ENCODE results near the gene REL. TPM values are rescaled to one million over a fixed set of nuclear protein-coding genes. Genes with fewer than 3 reads are reported as not detected.
A peak's percentile ranks its signal among the peaks of the same experiment; 100 is the strongest.

Gene REL
- total and polyA plus RNA-seq, 2 of the 13 experiments (the other 11 are each of a cell fraction or from before 2014, with no cell fraction given): 3.7 to 7.0 TPM

DNA sequence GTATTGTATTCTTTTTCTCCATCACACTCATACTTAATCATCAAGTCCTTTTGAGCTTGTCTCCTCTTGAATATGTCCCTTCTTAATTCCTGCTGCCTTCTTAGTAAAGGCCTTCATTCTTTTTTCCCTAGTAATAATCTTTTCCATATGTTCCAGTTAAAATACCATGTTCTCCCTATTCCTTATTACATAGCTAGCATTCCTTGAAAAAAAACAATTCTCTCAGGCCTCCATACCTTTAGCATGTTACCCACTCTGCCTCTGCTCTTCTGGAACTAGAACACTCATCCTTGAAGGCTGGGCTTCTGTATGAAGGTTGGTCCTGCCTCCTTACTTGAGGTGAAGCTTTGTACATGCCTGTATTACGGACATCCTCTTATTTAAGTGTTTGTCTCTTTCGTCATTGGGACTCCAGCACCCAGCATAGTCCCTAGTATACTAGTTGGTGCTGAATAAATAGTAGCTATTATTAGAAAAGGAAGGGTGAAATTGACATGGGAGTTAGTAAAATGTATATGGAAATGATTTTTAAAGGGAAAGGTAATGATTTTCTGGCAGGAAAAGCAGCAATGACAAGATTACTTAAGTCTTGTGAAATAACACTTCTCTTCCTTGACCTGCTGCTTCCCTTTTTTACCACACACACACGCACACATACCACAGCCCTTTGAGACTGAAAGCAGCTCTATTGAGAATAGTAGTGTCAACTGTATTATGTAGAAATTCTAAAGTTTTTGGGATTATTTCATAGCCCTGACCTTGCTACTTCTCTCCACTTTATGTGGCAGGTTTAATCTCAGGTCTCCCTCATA lies 45.6 kb downstream of the REL start:
- TF ChIP-seq ZNF616 (CRISPR knock-in tag; IDR thresholded peaks at IDR 0.05; ENCODE audit: low read depth) (no peak), ZNF589 (CRISPR knock-in tag; conservative IDR thresholded peaks at IDR 0.05) (no peak), BRD4 (CRISPR knock-in tag; IDR thresholded peaks at IDR 0.05) (no peak), ZNF777 (CRISPR knock-in tag; IDR thresholded peaks at IDR 0.05) (no peak), PLRG1 (conservative IDR thresholded peaks at IDR 0.05) (no peak), TRIM24 (CRISPR knock-in tag; IDR thresholded peaks at IDR 0.05) (no peak)
- TF ChIP-seq, protein P1, sequence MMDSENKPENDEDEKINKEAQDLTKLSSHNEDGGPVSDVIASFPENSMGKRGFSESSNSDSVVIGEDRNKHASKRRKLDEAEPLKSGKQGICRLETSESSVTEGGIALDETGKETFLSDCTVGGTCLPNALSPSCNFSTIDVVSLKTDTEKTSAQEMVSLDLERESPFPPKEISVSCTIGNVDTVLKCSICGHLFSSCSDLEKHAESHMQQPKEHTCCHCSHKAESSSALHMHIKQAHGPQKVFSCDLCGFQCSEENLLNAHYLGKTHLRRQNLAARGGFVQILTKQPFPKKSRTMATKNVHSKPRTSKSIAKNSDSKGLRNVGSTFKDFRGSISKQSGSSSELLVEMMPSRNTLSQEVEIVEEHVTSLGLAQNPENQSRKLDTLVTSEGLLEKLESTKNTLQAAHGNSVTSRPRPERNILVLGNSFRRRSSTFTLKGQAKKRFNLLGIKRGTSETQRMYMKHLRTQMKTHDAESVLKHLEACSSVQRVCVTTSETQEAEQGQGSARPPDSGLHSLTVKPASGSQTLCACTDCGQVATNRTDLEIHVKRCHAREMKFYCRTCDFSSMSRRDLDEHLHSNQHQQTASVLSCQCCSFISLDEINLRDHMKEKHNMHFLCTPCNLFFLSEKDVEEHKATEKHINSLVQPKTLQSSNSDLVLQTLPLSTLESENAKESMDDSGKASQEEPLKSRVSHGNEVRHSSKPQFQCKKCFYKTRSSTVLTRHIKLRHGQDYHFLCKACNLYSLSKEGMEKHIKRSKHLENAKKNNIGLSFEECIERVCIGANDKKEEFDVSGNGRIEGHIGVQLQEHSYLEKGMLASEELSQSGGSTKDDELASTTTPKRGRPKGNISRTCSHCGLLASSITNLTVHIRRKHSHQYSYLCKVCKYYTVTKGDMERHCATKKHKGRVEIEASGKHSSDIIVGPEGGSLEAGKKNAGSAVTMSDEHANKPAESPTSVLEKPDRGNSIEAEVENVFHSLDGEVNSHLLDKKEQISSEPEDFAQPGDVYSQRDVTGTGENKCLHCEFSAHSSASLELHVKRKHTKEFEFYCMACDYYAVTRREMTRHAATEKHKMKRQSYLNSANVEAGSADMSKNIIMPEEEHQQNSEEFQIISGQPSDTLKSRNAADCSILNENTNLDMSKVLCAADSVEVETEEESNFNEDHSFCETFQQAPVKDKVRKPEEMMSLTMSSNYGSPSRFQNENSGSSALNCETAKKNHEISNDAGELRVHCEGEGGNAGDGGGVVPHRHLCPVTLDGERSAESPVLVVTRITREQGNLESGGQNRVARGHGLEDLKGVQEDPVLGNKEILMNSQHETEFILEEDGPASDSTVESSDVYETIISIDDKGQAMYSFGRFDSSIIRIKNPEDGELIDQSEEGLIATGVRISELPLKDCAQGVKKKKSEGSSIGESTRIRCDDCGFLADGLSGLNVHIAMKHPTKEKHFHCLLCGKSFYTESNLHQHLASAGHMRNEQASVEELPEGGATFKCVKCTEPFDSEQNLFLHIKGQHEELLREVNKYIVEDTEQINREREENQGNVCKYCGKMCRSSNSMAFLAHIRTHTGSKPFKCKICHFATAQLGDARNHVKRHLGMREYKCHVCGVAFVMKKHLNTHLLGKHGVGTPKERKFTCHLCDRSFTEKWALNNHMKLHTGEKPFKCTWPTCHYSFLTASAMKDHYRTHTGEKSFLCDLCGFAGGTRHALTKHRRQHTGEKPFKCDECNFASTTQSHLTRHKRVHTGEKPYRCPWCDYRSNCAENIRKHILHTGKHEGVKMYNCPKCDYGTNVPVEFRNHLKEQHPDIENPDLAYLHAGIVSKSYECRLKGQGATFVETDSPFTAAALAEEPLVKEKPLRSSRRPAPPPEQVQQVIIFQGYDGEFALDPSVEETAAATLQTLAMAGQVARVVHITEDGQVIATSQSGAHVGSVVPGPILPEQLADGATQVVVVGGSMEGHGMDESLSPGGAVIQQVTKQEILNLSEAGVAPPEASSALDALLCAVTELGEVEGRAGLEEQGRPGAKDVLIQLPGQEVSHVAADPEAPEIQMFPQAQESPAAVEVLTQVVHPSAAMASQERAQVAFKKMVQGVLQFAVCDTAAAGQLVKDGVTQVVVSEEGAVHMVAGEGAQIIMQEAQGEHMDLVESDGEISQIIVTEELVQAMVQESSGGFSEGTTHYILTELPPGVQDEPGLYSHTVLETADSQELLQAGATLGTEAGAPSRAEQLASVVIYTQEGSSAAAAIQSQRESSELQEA (CRISPR knock-in tag; IDR thresholded peaks at IDR 0.05; ENCODE audit: not compliant biosample characterization): no peak
- TF ChIP-seq, protein P2, sequence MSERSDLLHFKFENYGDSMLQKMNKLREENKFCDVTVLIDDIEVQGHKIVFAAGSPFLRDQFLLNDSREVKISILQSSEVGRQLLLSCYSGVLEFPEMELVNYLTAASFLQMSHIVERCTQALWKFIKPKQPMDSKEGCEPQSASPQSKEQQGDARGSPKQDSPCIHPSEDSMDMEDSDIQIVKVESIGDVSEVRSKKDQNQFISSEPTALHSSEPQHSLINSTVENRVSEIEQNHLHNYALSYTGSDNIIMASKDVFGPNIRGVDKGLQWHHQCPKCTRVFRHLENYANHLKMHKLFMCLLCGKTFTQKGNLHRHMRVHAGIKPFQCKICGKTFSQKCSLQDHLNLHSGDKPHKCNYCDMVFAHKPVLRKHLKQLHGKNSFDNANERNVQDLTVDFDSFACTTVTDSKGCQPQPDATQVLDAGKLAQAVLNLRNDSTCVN (CRISPR knock-in tag; IDR thresholded peaks at IDR 0.05; ENCODE audit: borderline replicate concordance): no peak
- Histone ChIP-seq H3K4me3 (replicated peaks in 1 of 3; ENCODE audit: insufficient read depth in 1 of 3, low read depth in 2 of 3, low read length in 3 of 3) (no peak overlapping the region), H4K20me1 (ENCODE audit: insufficient read depth, low read length) (no peaks in the 10 kb centered on the region), H2AFZ (ENCODE audit: low read length) (no peak overlapping the region), H3K27ac (ENCODE audit: extremely low read length, insufficient read depth, low read length) (no peak overlapping the region), H3K36me3 (replicated peaks in 1 of 2; ENCODE audit: control insufficient read depth in 1 of 2, insufficient read depth in 2 of 2, low read length in 2 of 2) (peaks cover 6 to 15% of the 10 kb centered on the region in 2 experiments), H3K4me1 (ENCODE audit: insufficient read depth, low read length) (peaks cover 9% of the 10 kb centered on the region), H3K9ac (ENCODE audit: insufficient read depth, low read depth, low read length) (no peak overlapping the region), H3K9me3 (ENCODE audit: low read length) (no peaks in the 10 kb centered on the region), H3K4me2 (ENCODE audit: low read depth, low read length) (no peak overlapping the region), H3K27me3 (ENCODE audit: control insufficient read depth in 1 of 2, insufficient read depth in 2 of 2, low read length in 2 of 2) (no peaks in the 10 kb centered on the region), H3K79me2 (ENCODE audit: insufficient read depth, low read length) (no peaks in the 10 kb centered on the region)
- peak; percentile 47; the same call in 2 of the 3 replicates for ATAC-seq
- no TSS peak for BruUV-seq (replicated peaks)
- intact Hi-C loops (cut with micrococcal nuclease; ENCODE audit: unreplicated experiment) (no loop called here), in situ Hi-C loops (cut with HindIII; ENCODE audit: extremely low pct_ligation_motif_present, low pct_unique_long_range_greater_than_20kb) (no loop called here)
- no peak for FAIRE-seq
- POLR2A ChIA-PET: no interaction called here
- 98% methylated on average over 3 of the region's 3 CpGs for WGBS (ENCODE audit: low lambda C conversion rate)
- DNase-seq (ENCODE audit: low spot score): no peak
- CTCF ChIA-PET (ENCODE audit: low intra/inter-chr PET ratio, low total read pairs): no interaction called here
